ENCODE data around the gene DSCAML1. TPM values are rescaled to one million over a fixed set of nuclear protein-coding genes. Genes with fewer than 3 reads are reported as not detected.

The DSCAML1 gene
- total RNA-seq, 4 donors from 2014 or later, result 0.20 to 1.1 (median 0.36) TPM

GRCh38 chr11:117743121-117743815 lies 53.7 kb downstream of the DSCAML1 start:
- WGBS, 2 donors, result 62 to 80% methylated on average over 9 of the region's 9 CpGs
- Histone ChIP-seq H3K9me3 (peaks cover 0 to 14% (median 0%) of the 10 kb centered on the region in 4 donors), H3K27ac (no peak overlapping the region), H3K4me1 (no peaks in the 10 kb centered on the region), H3K27me3 (no peaks in the 10 kb centered on the region), H3K36me3 (no peaks in the 10 kb centered on the region), H3K4me3 (no peak overlapping the region)
- TF ChIP-seq CTCF (IDR thresholded peaks at IDR 0.05), result no peak
- TF ChIP-seq EP300 (IDR thresholded peaks at IDR 0.05), result no peak
- TF ChIP-seq POLR2A (IDR thresholded peaks at IDR 0.05), result no peak
- no peak for DNase-seq (ENCODE audit: low spot score in 2 of 2)

DNA sequence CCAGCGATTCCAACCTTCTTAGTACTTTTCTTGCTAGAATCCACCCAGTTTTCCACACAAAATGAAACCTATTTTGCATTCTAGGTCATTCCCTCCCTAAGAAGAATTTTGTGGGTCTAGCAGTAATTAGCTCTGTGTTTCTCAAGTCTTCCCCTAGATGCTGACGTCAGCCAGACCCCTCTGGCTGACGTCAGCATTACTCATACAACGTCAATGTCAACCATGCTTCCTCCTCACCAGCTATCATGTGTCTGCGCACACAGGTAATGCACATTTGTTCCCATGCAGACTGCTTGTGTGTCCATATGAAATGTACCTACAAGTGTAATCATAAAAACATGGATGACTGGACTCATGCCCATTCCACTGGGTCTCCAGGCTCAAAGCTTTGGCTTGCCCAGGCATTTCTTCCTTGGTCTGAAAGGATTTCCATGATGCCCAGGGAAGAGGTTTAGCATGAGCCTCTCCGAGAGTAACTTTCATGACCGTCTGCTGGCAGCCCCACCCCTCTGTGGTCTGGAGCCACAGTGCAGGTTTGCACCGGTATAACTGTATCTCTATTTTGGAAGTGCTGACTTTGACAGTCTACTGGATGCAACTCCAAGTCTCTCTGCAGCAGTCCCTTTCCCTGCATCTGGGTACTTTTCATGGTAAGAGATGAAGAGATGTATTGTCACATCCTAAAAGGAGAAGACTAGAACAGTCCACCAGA lies 58.6 kb downstream of the DSCAML1 start:
- no peak overlapping the region for H3K4me3 ChIP-seq
- no peak for DNase-seq (ENCODE audit: low spot score in 2 of 2)
- peaks cover 0 to 14% (median 0%) of the 10 kb centered on the region in 4 donors for H3K9me3 ChIP-seq
- 58 to 63% methylated on average over 8 of the region's 8 CpGs for WGBS, 2 donors
- no peak overlapping the region for H3K27ac ChIP-seq
- no peak for TF ChIP-seq POLR2A (IDR thresholded peaks at IDR 0.05)
- no peak for TF ChIP-seq EP300 (IDR thresholded peaks at IDR 0.05)
- TF ChIP-seq CTCF (IDR thresholded peaks at IDR 0.05), result no peak
- no peaks in the 10 kb centered on the region for H3K27me3 ChIP-seq
- H3K36me3 ChIP-seq, result no peaks in the 10 kb centered on the region
- no peaks in the 10 kb centered on the region for H3K4me1 ChIP-seq

DNA sequence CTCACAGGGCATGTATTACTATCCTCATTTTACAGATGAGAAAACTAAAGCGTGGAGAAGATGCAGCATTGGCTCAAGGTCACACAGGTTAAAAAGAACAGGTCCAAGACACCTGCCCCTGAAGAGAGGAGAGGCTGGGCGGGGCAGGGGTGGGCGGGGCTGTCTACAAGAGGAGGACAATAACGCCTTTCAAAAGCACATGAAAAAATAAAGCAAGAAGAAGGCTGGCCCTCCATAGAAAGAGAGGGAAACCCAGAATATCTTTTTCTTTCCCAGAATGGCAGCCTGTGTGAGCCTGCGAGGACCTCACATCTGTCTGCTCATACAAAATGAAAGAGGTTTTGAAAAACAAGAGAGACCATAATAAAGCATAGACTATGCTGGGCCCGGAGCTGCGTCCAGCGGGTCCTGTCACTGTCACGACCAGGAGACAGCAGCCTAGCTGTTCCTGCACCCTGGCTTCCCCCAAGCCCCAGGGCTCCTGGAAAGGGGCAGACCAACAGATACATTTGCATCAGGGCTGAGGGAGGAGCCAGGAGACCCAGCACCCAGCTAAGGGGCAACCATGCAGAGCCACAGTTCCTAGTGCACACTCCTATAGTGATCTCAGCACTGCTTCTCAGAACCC lies 61.6 kb downstream of the DSCAML1 start:
- no peak for TF ChIP-seq EP300 (IDR thresholded peaks at IDR 0.05)
- Histone ChIP-seq H3K9me3 (peaks cover 0 to under 1% (median 0%) of the 10 kb centered on the region in 4 donors), H3K27ac (no peak overlapping the region), H3K27me3 (no peaks in the 10 kb centered on the region), H3K4me3 (no peak overlapping the region), H3K36me3 (no peaks in the 10 kb centered on the region), H3K4me1 (no peaks in the 10 kb centered on the region)
- WGBS, 2 donors, result 66% methylated on average over 9 of the region's 9 CpGs
- DNase-seq (ENCODE audit: low spot score in 2 of 2), result no peak

DNA sequence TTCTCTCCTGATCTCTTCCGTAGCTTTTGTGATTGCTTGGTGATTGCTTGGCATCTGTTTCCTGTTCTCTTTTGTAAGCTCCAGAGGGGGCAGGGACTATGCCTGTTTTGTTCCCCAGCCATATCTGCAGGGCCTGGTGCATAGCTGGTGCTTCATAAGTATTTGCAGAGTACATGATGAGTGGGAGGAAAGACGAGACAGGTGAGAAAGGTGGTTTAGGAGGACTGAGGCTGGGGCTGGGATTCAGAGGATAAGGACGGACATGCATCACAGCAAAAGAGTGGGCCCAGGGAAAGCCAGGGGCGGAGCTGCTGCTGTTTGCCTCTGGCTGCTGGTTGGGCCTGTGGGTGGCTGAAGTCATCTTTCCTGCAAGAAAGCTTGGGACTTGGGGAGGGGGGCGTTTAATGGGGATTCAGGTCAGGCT lies 62.4 kb downstream of the DSCAML1 start:
- no peak for DNase-seq (ENCODE audit: low spot score in 2 of 2)
- no peak overlapping the region for H3K27ac ChIP-seq
- 35 to 38% methylated on average over 5 of the region's 5 CpGs for WGBS, 2 donors
- H3K9me3 ChIP-seq, result no peaks in the 10 kb centered on the region
- H3K4me3 ChIP-seq, result no peak overlapping the region
- no peaks in the 10 kb centered on the region for H3K36me3 ChIP-seq
- TF ChIP-seq POLR2A (IDR thresholded peaks at IDR 0.05), result no peak
- TF ChIP-seq EP300 (IDR thresholded peaks at IDR 0.05), result no peak
- TF ChIP-seq CTCF (IDR thresholded peaks at IDR 0.05), result no peak
- H3K27me3 ChIP-seq, result no peaks in the 10 kb centered on the region
- no peaks in the 10 kb centered on the region for H3K4me1 ChIP-seq

- no peaks in the 10 kb centered on the region for H3K4me1 ChIP-seq
- DNase-seq (ENCODE audit: low spot score in 2 of 2), result no peak
- H3K27me3 ChIP-seq, result no peaks in the 10 kb centered on the region
- TF ChIP-seq EP300 (IDR thresholded peaks at IDR 0.05) (no peak), CTCF (IDR thresholded peaks at IDR 0.05) (no peak), POLR2A (IDR thresholded peaks at IDR 0.05) (no peak)
- no peaks in the 10 kb centered on the region for H3K36me3 ChIP-seq
- no peak overlapping the region for H3K27ac ChIP-seq
- H3K9me3 ChIP-seq, result peaks cover 0 to 7% (median 1%) of the 10 kb centered on the region in 4 donors
- no peak overlapping the region for H3K4me3 ChIP-seq
- 75 to 80% methylated on average over 6 of the region's 6 CpGs for WGBS, 2 donors
Measured at GRCh38 chr11:117733316-117733715, 63.7 kb downstream of the DSCAML1 start.

Measured in tibial nerve (tissue), 4 donors.